NB4 (cell line): ENCODE results near the gene TTC34.

Source experiments
- DNase-seq: peaks from one replicate; pipeline ENCODE4 v3.0.0; 2010; ENCODE audit warnings: low read depth
- H3K4me3 ChIP-seq: one replicate; pipeline ENCODE4 v1.5.1; 2011; ENCODE audit warnings: mild to moderate bottlenecking, low read depth, low read length, moderate library complexity
- CTCF ChIP-seq: IDR thresholded peaks from one replicate; pipeline ENCODE4 v1.5.1; 2012; ENCODE audit warnings: low read depth, low read length
- MAX ChIP-seq: IDR thresholded peaks from 2 replicates; pipeline ENCODE4 v1.6.1; 2011; ENCODE audit warnings: low read depth, low read length
- MYC ChIP-seq: IDR thresholded peaks from 2 replicates; pipeline ENCODE4 v1.6.1; 2011; ENCODE audit warnings: low read depth, low read length
- POLR2A ChIP-seq: IDR thresholded peaks from 2 replicates; pipeline ENCODE4 v1.6.1; 2011; ENCODE audit warnings: mild to moderate bottlenecking; ENCODE audit not compliant: insufficient read length; ENCODE audit errors: extremely low read depth

The TTC34 gene

GRCh38 chr1:2840036-2840809 lies 38.7 kb upstream of the TTC34 start:
- TF ChIP-seq MYC (no peak), POLR2A (no peak), MAX (no peak), CTCF (peak; percentile 20)
- DNase-seq = peak; percentile 45
- no peak overlapping the region for H3K4me3 ChIP-seq

- no peak for DNase-seq
- TF ChIP-seq MAX (no peak), CTCF (no peak), POLR2A (no peak), MYC (no peak)
- no peak overlapping the region for H3K4me3 ChIP-seq
These were observed 36.3 kb upstream of the TTC34 start for GRCh38 chr1:2837823-2838222.

GRCh38 chr1:2837316-2837715 lies 35.8 kb upstream of the TTC34 start:
- no peak for TF ChIP-seq POLR2A
- no peak for TF ChIP-seq CTCF
- TF ChIP-seq MAX = no peak
- TF ChIP-seq MYC = no peak
- H3K4me3 ChIP-seq = no peak overlapping the region
- no peak for DNase-seq

GRCh38 chr1:2836333-2836970 lies 35.0 kb upstream of the TTC34 start:
- no peak overlapping the region for H3K4me3 ChIP-seq
- DNase-seq = no peak
- TF ChIP-seq MAX = no peak
- TF ChIP-seq POLR2A = no peak
- TF ChIP-seq MYC = no peak
- TF ChIP-seq CTCF = no peak

- no peak overlapping the region for H3K4me3 ChIP-seq
- TF ChIP-seq MAX = no peak
- no peak for DNase-seq
These were observed 34.2 kb upstream of the TTC34 start for GRCh38 chr1:2835650-2836159.
